AG10803 (cell line): ENCODE results near the gene ZNF33A.
"Not testable (repeated sequence)": the region's sequence is repeated elsewhere in the genome, so short reads cannot be mapped to it uniquely, and the experiment has no call there.

Source experiments
- DNase-seq: peaks from one replicate; pipeline ENCODE4 v3.0.0; 2010; ENCODE audit warnings: low read depth
- H3K4me3 ChIP-seq: 2 replicates; pipeline ENCODE4 v1.5.1; 2011; ENCODE audit warnings: mild to moderate bottlenecking, low read length, control low read depth
- TF ChIP-seq, protein P1 (sequence below): conservative IDR thresholded peaks from 2 replicates; pipeline ENCODE4 v1.5.1; 2011; ENCODE audit warnings: mild to moderate bottlenecking, low read length, control low read depth, inconsistent platforms

Gene ZNF33A

DNA sequence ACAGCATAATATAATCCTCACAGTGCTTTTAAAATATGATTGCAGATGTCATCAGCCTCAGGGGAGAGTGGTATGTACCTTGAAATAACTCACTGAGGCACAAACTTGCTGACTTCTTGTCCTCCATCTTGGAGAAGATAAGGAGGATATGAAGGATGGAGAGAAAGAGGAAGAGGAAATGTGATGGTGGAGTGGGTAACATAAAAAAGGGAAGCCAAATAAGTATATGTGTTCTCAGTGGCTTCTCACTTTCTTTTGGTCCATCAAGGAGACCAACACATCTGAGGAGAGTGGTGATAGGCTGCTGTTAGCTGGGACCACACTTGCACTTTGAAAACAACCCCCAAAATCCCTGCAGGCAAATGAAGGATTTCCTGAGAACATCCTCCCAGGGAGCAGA lies 62.1 kb downstream of the ZNF33A start:
- TF ChIP-seq, protein P1, sequence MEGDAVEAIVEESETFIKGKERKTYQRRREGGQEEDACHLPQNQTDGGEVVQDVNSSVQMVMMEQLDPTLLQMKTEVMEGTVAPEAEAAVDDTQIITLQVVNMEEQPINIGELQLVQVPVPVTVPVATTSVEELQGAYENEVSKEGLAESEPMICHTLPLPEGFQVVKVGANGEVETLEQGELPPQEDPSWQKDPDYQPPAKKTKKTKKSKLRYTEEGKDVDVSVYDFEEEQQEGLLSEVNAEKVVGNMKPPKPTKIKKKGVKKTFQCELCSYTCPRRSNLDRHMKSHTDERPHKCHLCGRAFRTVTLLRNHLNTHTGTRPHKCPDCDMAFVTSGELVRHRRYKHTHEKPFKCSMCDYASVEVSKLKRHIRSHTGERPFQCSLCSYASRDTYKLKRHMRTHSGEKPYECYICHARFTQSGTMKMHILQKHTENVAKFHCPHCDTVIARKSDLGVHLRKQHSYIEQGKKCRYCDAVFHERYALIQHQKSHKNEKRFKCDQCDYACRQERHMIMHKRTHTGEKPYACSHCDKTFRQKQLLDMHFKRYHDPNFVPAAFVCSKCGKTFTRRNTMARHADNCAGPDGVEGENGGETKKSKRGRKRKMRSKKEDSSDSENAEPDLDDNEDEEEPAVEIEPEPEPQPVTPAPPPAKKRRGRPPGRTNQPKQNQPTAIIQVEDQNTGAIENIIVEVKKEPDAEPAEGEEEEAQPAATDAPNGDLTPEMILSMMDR: no peak
- DNase-seq: no peak
- no peak overlapping the region for H3K4me3 ChIP-seq

DNA sequence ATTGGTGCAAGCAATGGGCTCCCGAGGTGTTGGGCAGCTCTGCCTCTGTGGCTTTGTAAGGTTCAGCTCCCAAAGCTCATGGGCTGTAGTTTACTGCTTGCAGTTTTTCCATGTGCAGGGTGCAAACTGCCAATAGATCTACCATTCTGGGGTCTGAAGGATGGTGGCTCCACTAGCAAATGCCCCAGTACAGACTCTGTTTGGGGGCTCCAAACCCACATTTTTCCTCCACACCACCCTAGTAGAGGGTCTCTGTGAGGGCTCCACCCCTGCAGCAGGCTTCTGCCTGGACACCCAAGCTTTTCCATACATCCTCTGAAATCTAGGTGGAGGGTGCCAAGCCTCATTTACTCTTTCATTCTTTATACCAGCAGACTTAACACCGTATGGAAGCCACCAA lies 66.2 kb downstream of the ZNF33A start:
- TF ChIP-seq, protein P1: no peak
- no peak for DNase-seq
- no peak overlapping the region for H3K4me3 ChIP-seq

DNA sequence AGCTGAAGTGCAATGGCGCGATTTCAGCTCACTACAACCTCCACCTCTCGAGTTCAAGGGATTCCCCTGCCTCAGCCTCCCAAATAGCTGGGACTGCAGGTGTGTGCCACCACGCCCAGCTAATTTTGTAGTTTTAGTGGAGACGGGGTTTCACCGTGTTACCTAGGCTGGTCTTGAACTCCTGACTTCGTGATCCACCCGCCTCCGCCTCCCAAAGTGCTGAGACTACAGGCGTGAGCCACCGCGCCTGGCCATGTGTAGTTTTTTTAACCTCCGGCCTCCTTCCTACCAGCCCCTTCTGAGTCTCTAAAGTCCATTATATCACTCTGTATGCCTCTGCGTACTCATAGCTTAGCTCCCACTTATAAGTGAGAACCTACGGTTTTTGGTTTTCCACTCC lies 82.8 kb downstream of the ZNF33A start:
- not testable (repeated sequence) for H3K4me3 ChIP-seq

DNA sequence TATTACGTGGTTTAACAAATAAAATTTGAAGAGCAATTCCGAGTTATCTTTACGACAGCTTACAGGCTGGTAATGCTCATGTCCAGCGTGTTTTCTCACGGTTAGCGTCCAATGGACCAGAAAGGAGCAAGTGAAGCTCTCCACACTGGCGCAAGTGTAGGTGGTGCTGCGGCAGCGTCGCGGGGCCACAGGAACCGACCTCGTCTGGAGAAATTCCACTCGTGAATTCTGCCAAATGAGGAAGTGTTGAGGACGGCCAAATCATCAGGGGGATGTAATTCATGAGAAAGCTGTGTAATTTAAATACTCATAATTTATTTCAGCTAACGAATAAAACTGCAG lies 83.3 kb downstream of the ZNF33A start:
- peak overlapping the region; percentile 91 for H3K4me3 ChIP-seq
- TF ChIP-seq, protein P1: no peak
- DNase-seq: no peak

More for the DNA sequence above, 82.8 kb downstream of the ZNF33A start:
- not testable (repeated sequence) for DNase-seq

DNA sequence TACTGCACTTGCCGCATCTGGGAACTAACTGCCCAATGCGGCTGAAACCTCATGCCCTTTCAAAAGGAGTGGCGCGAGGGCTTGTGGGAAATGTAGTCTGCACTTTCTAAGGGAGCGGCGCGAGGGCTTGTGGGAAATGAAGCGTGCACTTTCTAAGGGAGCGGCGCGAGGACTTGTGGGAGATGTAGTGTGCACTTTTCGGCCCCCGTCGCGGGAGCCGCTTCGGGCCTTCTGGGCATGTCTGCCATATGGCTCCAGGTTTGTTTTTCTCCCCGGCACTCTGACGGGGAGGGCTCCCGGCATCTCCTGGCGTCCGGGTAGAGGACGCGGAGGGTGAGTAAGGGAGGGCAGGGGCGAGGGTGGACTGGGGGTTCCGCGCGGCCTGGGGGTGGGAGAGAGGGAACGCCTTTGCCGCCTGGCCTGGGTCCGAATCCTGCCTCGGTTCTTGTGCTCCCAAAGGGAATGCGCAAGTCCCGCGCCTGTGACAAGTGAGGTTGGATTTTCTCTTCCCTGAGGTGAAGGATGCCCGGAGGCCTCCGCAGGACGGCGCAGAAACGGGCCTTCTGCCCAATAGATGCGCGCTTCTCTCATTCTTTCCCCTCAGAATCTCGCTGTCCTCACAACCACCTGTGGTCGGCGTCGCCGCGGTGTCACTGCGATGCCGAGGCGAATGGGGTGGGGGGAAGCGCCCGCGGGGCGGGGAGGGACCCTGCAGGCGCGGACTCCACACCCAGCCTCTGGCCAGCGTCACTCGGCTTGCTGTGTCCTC lies 83.9 kb downstream of the ZNF33A start, which contains the start of gene ZNF37A:
Gene ZNF37A, plus strand, starts transcription at position 180 of the 769 bp plus-strand sequence. CDS start 2,281 bp downstream, outside the sequence.
- DNase-seq: peak; percentile 95
- H3K4me3 ChIP-seq: peak within 1 kb of the TSS; percentile 91
- TF ChIP-seq, protein P1: no peak

DNA sequence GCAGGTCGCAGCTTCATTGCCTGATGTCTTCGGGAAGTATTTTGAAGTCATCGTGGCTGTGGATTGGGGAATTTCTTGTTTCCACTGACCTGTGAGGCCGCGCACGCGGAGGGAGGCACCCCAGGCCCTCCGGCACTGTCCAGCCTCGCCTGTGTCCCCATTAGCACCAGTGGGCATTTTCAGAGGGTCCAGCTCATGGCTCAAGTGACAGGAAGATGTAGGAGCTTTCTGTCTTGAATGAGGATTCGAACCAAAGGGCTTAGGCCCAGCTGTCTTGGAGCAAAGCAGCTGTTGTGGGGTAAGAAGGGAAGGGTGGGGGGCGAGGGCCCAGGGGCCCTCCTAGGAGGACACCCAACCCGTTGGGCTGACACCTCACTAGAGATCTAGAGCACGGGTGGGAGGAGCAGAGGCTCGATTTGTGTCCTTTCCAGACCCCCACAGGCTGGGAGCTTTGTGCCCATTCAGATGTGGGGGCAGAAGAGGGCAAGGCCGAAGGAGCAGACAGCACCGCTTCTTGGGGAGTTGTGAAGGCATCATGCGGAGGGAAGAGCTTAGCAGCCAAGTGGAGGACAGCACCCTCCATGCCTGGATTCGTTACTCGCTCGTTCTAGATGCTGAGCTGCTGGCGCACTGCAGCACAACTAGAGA lies 84.6 kb downstream of the ZNF33A start:
- TF ChIP-seq, protein P1: no peak
- H3K4me3 ChIP-seq: peak overlapping the region; percentile 91
- no peak for DNase-seq

DNA sequence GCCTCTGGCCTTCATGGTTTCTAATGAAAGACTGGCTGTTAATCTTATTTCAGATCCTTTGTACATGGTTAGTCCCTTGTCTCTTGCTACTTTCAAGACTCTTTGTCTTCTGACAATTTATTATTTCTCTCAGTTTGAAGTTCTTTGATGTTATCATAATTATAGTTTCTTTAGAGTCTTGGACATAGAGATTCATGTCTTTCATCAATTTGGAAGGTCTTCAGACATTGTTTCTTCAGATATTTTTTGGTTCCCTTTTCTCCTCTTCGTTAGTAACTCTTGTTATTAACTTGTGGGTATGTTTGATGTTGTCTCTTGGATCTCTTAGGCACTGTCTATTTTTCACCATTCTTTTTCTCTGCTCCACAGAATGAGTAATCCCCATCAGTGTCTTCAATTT lies 92.4 kb downstream of the ZNF33A start:
- DNase-seq: no peak
- TF ChIP-seq, protein P1: no peak
- no peak overlapping the region for H3K4me3 ChIP-seq
